ENCODE results near the gene IPMK.
"Not testable (repeated sequence)": the region's sequence is repeated elsewhere in the genome, so short reads cannot be mapped to it uniquely, and the experiment has no call there.

The IPMK gene

DNA sequence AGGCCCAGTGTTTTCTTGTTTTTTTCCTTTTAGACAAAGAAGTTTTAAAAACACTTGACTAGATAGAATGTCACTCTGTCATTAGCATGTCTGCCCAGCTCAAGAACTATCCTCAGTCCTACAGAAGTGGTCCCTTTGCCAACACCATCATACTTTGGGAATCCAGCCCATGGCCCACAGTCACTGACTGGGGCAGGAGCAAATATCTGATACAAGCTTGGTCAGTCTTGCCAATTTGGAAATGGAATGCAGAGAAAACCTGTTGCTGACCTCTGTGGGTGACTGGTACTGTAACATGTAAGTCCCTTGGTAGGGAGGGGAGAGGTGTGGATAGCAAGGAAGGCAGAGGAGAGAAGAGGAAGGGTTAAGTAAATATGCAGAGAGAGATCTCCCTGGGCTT lies 47.8 kb downstream of the IPMK start:
- no peak for DNase-seq

DNA sequence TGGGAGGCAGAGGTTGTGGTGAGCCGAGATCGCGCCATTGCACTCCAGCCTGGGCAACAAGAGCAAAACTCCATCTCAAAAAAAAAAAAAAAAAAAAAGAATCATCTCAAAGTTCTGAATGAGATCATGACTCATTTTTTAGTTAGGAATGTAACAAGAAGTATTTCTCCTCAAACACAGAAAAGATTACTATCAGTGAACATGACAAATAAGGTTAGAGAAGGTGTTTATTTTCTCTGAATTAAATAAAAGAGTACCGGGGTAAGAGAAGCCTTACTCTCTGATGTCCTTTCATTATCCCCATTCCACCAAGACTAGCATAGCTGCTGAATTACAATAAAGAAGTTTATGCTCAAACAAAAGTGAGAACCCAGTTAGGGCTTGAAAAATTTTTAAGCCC lies 50.1 kb downstream of the IPMK start:
- DNase-seq, result no peak

DNA sequence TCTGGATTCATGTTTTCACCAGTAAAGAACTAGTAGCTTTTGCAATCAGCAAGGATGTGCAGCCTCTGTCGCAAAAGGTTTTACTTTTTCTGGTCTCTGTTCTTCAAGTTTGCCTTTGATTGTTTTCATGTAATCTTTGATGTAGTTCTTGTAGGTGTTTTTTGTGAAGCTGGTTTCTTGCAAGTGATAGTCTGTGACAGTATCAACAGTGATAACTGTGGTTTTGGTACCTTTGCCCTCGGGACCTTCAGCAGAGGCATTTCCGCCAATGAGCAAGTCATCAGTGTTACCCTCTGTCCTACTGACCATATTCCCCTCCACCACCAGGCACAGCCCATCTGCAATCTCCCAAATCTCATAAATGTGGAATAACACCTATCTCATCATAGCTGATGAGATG lies 55.1 kb downstream of the IPMK start:
- DNase-seq, result no peak

DNA sequence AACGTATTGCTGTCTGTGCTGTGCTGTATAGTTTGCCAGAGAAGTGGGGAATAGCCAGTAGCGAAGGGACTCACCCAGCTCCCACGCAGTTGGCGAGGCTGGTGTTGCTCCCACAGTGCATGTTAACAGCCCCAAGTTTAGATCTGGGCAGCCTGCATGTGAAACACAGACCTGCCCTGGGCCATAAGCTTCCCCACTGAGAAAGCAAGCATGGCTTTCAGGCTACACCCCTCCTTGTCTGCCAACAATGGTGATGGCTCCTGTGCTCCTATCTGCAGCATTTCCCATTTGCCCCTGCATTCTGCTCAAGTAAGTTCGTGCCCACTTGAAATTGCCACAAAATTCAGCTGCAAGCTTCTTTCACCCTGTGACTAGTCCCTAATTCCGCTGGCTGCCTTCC lies 57.5 kb downstream of the IPMK start:
- no peak for DNase-seq

DNA sequence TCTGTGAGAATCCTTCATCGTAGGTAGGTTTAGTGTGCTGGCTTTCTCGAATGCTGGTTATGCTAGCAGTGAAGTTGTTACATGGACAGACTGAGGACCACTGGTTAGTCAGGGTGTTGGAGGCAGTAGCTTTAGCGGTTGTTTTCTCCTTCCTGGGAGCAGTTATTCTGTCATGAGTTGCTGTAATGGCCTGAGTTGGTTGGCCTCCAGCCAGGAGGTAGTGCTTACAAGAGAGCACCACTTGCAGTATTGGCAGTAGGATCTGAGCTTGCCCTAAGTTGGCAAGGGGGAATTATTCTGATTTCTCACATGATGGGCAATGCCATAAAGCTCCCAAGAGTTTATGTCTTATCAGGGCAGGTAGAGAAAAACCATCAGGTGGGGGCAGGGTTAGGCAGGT lies 58.0 kb downstream of the IPMK start:
- no peak for DNase-seq

DNA sequence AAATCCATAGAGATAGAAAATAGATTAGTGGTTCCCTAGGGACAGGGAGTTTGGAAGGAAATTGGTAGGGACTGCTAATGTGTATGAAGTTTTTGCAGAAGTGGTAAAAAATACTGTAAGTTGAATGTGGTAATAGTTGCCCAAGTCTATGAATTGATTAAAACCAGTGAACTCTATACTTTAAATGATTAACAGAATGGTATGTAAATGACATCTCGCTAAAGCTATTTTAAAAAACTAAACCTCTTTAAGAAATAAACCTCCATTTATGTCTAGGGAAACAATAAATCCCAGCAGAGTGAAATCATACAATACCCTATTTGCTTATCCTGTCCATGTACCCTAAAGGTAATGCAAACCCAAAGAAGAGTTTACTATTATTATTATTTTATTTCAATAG lies 61.4 kb downstream of the IPMK start:
- DNase-seq, result no peak

DNA sequence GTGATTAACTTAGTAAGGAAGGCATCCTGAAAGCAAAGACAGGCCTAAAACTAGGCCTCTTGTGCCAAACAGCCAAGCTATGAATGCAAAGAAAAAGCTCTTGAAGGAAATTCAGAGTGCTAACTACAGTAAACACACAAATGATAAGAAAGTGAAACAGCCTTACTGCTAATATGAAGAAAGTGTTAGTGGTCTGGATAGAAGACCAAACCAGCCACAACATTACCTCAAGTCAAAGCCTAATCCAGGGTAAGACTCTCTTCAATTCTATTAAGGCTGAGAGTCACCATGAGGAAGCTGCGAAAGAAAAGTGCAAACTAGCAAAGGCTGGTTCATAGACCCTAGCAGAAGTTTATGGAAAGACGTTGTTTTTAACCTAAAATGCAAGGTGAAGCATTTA lies 66.0 kb downstream of the IPMK start:
- no peak for DNase-seq

DNA sequence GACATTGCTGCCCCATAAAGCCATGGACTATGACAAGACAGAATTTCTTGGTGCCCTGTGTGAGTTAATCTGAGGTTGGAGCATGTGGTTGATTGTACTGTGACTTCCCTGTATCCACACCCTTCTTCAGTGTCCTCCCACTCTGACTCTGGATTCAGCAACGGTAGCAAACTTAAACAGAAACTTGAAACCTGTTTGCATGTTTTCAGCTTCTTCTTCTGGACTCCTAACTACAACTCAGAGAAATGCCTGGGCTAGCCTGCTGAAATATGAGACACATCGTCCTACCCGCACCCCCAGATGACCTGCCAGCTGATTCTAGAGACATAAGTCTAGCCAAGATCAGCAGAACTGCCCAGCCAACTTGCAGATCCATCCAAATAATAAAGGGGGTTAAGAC lies 78.4 kb downstream of the IPMK start:
- peak; percentile 4 for DNase-seq

DNA sequence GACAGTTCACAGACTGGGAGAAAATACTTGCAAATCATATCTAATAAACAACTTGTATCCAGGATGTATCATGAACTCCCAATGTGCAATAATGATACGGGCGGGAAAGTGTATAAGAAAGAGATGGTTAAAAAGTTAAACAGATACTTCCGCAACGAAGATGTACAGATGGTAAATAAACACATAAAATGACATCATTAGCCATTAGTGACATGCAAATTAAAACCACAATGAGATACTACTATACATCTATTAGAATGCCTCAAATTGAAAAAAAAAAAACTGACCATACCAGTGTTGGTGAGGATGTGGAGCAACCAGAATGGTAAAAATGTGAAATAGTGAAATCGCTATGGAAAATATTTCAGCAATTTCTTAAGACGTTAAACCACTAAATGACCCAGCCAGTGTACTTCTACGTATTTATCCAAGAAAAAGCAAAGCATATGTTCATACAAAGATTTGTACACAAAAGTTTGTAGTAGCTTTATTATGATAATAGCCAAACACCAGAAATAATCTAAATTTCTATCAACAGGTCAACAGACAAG lies 83.5 kb downstream of the IPMK start:
- DNase-seq, result no peak

DNA sequence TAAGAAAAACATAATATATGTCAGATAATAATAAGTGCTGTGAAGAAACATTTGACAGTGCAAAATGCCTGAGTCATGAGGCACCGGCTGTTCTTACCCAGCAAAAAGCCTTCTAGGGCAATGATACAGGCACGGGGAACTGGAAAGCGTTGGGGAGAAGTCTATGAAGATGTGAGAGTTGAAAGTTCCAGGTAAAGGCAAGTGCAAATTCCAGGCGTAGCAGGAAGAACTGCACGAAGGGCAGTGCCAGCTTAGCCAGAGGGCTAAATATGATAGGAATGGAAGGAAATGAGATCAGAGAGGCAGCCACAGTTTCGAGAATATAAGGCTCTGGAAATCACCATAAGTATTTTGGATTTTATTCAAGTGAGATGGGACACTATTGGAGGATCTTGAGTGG lies 87.0 kb downstream of the IPMK start:
- DNase-seq, result no peak

DNA sequence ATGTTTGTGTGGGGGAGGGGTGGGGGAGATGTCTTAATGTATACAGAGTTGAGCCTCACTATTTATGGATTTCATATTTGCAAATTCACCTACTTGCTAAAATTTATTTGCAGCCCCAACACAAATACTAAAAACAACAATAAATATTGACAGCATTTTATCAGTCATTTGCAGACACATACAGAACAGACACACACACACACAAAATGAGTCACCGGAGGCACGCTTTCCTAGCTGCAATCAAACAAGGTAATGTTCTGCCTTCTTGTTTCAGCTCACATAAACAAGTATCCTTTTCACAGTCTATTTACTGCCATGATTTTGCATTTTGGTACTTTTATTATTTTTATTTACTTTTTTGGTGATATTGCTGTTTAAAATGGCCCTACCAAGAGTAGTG lies 88.5 kb downstream of the IPMK start:
- DNase-seq, result no peak

DNA sequence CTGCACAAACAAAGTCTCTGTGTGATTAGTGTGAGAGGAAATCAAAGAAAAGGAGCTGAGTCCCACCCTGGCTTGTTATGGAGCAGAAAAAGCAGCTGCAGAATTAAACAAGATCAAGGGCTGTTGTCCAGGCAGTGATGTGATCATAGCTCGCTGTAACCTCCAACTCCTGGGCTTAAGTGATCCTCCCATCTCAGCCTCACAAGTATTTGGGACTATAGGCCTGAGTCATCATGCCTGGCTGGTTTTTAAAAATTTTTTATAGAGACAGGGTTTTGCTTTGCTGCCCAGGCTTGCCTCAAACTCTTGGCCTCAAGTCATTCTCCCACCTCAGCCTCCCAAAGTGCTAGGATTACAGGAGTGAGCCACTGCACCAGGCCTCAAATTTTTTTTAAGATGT lies 88.9 kb downstream of the IPMK start:
- DNase-seq, result no peak

DNA sequence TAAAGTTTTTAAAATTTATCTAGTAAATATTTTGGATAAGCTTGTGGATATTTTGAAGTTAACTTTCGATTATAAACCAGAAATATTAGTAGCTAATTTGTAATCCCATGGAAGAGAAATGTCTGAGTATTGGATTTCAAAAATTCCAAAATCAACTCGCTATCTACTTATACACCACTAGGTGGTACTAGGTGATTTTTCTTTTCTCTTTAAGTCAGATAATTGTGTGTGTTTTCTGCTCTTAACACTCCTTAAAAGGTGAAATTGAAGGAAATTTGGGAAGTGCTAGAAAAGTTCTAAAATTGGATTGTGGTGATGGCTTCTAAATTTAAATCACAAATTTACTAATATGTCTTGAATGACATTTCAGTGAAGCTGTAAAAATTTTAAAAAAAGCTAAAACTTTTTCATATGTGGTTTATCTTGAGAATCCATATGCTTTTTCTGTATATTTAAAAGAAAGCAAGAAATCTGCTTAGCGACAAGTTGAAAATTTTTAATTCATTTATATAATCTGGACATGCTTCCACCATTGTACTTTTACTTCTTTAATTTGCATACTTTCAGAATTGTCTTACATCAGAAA lies 90.2 kb downstream of the IPMK start:
- peak; percentile 21 for DNase-seq

DNA sequence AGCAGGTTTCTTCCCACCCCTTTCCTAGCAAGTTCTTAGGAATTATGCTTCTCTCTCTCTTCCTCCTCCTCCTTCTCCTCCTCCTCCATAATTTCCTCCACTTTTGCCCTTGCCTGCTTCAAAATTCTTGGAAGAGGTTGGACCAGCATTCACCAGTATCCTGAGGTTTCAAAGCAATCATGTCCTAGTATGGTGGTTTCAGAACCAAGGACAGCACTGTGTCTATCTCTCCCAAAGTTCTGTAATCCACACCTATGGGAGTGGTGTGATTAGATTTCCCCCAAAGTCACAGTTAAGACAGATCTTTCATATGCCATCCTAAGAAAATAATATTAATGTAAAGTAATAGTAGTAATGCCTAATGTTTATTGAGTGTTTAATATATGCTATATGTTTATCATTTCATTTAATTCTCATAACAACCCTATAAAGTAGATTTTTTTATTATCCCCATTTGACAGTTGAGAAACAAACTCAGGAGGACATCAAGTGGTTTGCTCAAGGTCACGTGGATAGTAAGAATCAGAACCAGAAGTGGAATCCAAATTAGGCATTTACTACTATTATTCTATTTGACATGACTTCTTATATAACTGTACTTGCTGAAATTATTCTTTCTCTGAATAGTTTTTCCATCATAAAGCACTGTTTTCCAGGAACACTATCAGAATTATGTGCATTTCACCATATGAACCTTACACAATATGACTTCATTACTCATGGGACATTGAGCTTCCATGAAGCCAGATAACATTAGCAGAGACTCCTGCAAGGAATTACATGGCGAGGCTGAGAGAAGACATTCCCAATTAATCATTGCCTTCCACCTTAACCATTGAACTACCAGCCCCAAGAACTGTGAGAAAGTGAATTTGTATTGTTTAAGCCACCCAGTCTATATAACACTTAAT lies 91.4 kb downstream of the IPMK start:
- DNase-seq, result no peak

DNA sequence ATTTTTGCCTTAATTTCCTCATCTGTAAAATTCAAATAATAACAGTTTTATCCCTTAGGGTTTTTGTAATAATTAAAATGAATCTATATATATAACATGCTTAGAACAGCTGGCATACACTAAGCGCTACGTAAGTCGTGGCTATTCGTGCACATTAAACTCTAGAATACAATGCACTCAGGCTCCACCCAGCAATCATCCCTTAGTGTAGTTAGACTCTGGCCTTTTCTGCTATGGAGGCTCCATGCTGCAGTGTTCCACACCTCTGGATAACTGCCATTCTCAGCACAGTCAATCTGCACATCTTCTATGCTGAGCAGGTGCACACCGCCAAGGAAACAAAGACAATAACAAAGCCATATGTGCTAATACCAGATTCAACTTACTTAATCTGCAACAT lies 92.9 kb downstream of the IPMK start:
- no peak for DNase-seq

DNA sequence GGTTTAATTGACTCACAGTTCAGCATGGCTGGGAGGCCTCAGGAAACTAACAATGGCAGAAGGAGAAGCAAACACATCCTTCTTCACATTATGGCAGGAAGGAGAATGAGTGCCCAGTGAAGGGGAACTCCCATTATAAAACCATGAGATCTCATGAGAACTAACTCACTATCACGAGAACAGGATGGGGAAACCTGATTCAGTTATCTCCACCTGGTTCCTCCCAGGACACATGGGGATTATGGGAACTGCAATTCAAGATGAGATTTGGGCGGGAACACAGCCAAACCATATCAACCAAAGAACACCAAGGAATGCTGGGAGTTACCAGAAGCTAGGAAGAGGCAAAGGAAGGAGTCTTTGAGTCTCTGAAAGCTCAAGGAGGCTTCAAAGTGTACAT lies 94.3 kb downstream of the IPMK start:
- no peak for DNase-seq

DNA sequence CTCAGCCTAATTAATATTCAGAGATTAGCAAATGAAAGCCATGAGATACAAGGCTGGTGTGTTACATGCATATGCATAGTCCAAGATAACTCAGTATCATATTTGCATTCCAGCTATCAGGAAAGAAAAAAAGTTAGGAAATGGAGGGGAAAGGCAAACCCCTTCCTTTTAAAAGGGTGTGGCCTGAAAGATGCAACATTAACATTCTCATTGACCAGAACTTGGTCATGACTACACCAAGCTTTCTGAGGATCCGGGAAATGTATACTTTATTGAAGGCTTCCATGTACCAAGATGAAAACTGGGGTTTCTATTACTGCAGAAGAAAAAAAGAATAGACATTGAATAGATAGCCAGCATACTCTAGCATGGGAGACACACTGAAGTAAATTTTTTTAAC lies 96.5 kb downstream of the IPMK start:
- no peak for DNase-seq

DNA sequence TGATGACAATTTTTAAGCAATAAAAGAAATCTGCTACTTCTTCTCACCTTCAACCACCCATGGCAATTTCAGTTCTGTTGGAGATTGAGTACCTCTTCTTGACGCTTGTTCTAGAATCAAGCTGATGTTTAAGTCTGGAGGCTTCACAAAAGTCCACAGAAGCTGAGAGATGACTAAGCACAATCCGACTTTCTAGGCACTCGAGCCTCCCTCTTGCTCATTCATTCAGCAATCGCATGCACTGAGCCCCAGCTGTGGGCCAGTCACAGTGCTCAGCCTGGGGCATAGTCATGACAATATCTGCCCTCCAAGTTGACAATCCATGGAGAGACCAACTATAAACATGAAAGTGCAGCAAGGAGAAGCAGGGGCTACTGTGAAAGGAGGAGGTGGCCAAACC lies 103.2 kb downstream of the IPMK start:
- DNase-seq, result no peak

DNA sequence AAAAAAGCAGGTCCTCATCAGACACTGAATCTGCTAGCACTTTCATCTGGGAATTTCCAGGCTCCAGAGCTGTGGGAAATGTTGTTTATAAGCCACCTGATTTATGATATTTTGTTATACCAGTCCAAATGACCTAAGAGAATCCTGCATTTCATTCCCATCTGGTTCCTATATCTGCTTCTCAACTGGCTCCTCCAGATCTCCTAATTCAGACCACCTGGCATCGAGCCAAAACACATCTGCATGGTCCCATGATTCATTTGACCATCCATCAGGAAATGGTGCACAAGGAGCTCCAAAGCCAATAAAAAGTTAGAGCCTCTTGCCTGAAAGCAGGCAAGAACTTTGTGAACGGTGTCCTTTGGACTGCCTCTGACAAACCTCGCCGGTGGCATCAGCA lies 108.9 kb downstream of the IPMK start:
- DNase-seq, result no peak

DNA sequence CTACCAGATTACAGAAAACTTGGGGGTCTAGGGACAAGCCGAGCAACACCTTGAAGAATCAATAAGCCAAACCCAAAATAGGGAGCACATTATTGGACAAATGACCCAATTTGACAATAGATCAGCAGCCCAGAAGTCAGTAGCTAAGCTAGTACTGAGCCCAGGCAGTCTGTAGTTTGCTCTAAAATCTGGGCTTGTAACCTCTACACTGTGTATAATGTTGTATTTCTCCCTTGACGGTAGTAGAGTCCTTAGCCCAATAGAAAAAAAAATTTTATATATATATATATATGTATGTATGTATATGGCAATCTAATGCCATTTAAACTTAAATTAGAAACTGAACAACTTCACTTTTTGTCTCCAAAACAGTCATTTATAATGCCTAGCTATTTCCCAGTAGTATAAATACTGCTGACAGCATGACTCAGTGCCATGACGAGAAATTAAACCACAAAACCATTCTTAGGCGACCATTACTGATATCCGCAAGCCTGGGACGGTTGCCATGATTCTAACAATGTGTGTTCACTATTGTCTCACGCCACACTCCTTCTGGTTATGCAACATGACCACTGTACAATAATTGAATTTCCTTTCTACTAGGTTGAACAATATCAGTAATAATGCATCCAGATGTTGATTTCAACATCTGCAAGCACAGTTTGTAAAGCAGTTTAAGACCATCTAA lies 110.5 kb downstream of the IPMK start:
- DNase-seq, result no peak

DNA sequence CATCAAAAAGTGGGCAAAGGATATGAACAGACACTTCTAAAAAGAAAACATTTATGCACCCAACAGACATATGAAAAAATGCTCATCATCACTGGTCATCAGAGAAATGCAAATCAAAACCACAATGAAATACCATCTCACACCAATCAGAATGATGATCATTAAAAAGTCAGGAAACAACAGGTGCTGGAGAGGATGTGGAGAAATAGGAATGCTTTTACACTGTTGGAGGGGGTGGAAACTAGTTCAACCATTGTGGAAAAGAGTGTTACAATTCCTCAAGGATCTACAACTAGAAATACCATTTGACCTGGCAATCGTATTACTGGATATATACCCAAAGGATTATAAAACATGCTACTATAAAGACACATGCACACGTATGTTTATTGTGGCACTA lies 111.8 kb downstream of the IPMK start:
- not testable (repeated sequence) for DNase-seq

DNA sequence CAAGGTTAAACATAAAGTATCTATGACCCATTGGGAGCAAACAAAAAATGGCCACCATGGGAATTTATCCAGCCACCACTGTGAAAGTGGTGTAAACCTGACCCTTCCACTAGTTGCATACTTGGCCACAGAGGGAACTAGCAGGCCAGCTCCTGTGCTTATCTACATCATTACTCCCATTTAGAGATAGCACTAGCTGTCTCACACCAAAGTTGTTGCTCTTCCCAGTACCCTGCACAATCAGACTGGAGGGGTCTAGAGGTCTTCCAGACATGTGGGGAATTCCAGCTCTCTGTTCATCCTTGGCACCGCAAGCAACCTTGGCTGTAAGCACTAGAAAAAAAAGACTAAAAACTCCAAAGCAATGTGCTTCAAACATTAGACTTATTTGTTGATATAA lies 113.9 kb downstream of the IPMK start:
- DNase-seq, result no peak

DNA sequence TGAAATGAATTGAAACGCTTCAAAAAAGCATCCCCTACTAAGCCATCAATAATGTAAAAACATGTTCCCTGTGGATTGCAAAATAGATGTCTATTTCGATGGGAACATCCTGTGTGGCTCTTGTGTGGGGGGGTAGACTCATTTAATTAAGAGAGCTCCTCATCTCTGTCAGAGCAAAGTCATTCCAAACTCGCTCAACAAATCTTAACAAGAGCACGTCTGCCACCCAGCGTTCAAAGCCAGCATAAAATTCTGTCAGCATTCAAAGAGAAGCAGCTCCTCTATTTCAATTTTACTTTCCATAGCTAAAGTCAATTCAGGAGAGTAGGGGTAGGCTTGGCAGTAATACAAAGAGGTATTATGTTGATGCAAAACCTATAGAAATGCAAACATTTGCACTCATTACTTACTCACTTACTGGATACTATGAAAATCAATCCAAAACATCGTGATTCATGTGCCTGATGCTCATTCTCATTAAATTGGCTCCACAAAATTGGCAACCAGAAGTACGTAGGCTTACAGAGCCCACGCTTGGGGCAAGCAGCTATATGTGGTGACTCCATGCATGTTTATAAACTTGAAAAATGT lies 114.9 kb downstream of the IPMK start:
- DNase-seq, result peak; percentile 28

DNA sequence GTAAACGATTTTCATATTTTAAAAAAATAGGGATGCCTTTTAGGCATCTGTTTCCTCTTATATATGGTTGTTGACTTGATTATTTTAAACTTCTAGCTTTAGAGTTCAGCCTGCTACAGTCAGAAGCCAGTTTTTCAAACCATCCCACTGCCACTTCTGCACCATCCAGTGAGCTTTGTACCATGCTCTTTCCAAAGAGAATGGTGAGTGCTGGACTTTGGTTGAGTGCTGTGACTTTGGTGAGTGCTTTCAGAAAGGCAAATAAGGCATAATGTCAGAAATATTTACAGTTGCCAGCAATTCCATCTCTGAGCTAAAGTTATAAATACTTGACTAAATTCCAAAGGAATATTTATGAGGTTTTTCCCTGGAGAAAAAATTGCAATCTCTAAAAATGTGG lies 117.4 kb downstream of the IPMK start:
- no peak for DNase-seq

All from NCI-H510A treated with DMSO at 0.1 percent for 48 hours (cell line).